ENCODE results near the gene TFCP2L1. TPM values are rescaled to one million over a fixed set of nuclear protein-coding genes. Genes with fewer than 3 reads are reported as not detected.

Gene TFCP2L1
- total RNA-seq, 4 donors from 2014 or later: 0.20 to 0.63 (median 0.41) TPM

- no peak for DNase-seq (ENCODE audit: low spot score in 2 of 2)
- Histone ChIP-seq H3K27me3 (no peaks in the 10 kb centered on the region), H3K4me1 (peaks cover 0 to 4% (median 0%) of the 10 kb centered on the region in 4 donors), H3K27ac (no peak overlapping the region), H3K4me3 (no peak overlapping the region), H3K9me3 (no peaks in the 10 kb centered on the region), H3K36me3 (no peaks in the 10 kb centered on the region)
- TF ChIP-seq POLR2A (IDR thresholded peaks at IDR 0.05): no peak
- no peak for TF ChIP-seq CTCF (IDR thresholded peaks at IDR 0.05)
- no peak for TF ChIP-seq EP300 (IDR thresholded peaks at IDR 0.05)
- WGBS, 2 donors: 56 to 70% methylated on average over 10 to 12 of the region's 12 CpGs
Measured at GRCh38 chr2:121260370-121261154, 24.4 kb downstream of the TFCP2L1 start.

GRCh38 chr2:121258051-121258450, 27.0 kb downstream of the TFCP2L1 start:
- H3K27me3 ChIP-seq: no peaks in the 10 kb centered on the region
- DNase-seq (ENCODE audit: low spot score in 2 of 2): no peak
- no peaks in the 10 kb centered on the region for H3K36me3 ChIP-seq
- TF ChIP-seq EP300 (IDR thresholded peaks at IDR 0.05): no peak
- TF ChIP-seq CTCF (IDR thresholded peaks at IDR 0.05): no peak
- no peak for TF ChIP-seq POLR2A (IDR thresholded peaks at IDR 0.05)
- H3K27ac ChIP-seq: no peak overlapping the region
- H3K9me3 ChIP-seq: no peaks in the 10 kb centered on the region
- H3K4me1 ChIP-seq: peaks cover 0 to 4% (median 0%) of the 10 kb centered on the region in 4 donors
- H3K4me3 ChIP-seq: no peak overlapping the region
- WGBS, 2 donors: 88% methylated on average over 5 of the region's 5 CpGs

GRCh38 chr2:121257480-121257840, 27.5 kb downstream of the TFCP2L1 start:
- no peak for TF ChIP-seq CTCF (IDR thresholded peaks at IDR 0.05)
- TF ChIP-seq POLR2A (IDR thresholded peaks at IDR 0.05): no peak
- no peak for TF ChIP-seq EP300 (IDR thresholded peaks at IDR 0.05)
- peaks cover 0 to 4% (median 0%) of the 10 kb centered on the region in 4 donors for H3K4me1 ChIP-seq
- H3K36me3 ChIP-seq: no peaks in the 10 kb centered on the region
- H3K4me3 ChIP-seq: no peak overlapping the region
- DNase-seq (ENCODE audit: low spot score in 2 of 2): no peak
- no peaks in the 10 kb centered on the region for H3K9me3 ChIP-seq
- no peaks in the 10 kb centered on the region for H3K27me3 ChIP-seq
- WGBS, 2 donors: 28 to 54% methylated on average over 3 of the region's 3 CpGs
- H3K27ac ChIP-seq: no peak overlapping the region

GRCh38 chr2:121256720-121257479, 28.1 kb downstream of the TFCP2L1 start:
- no peaks in the 10 kb centered on the region for H3K27me3 ChIP-seq
- DNase-seq (ENCODE audit: low spot score in 2 of 2): no peak
- H3K36me3 ChIP-seq: no peaks in the 10 kb centered on the region

More at GRCh38 chr2:121256720-121257479, 28.1 kb downstream of the TFCP2L1 start:
- Histone ChIP-seq H3K9me3 (no peaks in the 10 kb centered on the region), H3K27ac (no peak overlapping the region), H3K4me1 (peaks cover 0 to 4% (median 0%) of the 10 kb centered on the region in 4 donors), H3K4me3 (no peak overlapping the region)
- 76 to 88% methylated on average over 11 to 12 of the region's 13 CpGs for WGBS, 2 donors
- no peak for TF ChIP-seq POLR2A (IDR thresholded peaks at IDR 0.05)
- TF ChIP-seq CTCF (IDR thresholded peaks at IDR 0.05): no peak
- no peak for TF ChIP-seq EP300 (IDR thresholded peaks at IDR 0.05)
